HG03521 (cell line): ENCODE data around the gene CCT2.
A peak's percentile ranks its signal among the peaks of the same experiment; 100 is the strongest.

ENCODE experiments used
- ATAC-seq: cut with Tn5 transposase; IDR thresholded peaks from one replicate; pipeline ENCODE4 v1.9.1; 2021; ENCODE audit warnings: mild to moderate bottlenecking, moderate library complexity; ENCODE audit not compliant: unreplicated experiment

CCT2 gene

GRCh38 chr12:69639400-69640016 is 54.2 kb downstream of the CCT2 start:
- peak; percentile 88 for ATAC-seq

- no peak for ATAC-seq
These were observed 56.3 kb downstream of the CCT2 start for GRCh38 chr12:69641546-69641945.

GRCh38 chr12:69642531-69642930 is 57.3 kb downstream of the CCT2 start:
- ATAC-seq: no peak

- ATAC-seq: no peak
These were observed 59.3 kb downstream of the CCT2 start for GRCh38 chr12:69644511-69644910.

- no peak for ATAC-seq
These were observed 59.8 kb downstream of the CCT2 start for GRCh38 chr12:69645031-69645430.

GRCh38 chr12:69647178-69647577 is 61.9 kb downstream of the CCT2 start:
- ATAC-seq: no peak

GRCh38 chr12:69648476-69648875 is 63.2 kb downstream of the CCT2 start:
- no peak for ATAC-seq

GRCh38 chr12:69649529-69649928 is 64.3 kb downstream of the CCT2 start:
- ATAC-seq: no peak
